ENCODE data around the gene CARD8. TPM values are rescaled to one million over a fixed set of nuclear protein-coding genes. Genes with fewer than 3 reads are reported as not detected.

Gene CARD8
- total and polyA plus RNA-seq, 10 of the 15 experiments (the other 5 are each of a cell fraction or from before 2014, with no cell fraction given) = 39.8 to 69.8 (median 46.1) TPM

DNA sequence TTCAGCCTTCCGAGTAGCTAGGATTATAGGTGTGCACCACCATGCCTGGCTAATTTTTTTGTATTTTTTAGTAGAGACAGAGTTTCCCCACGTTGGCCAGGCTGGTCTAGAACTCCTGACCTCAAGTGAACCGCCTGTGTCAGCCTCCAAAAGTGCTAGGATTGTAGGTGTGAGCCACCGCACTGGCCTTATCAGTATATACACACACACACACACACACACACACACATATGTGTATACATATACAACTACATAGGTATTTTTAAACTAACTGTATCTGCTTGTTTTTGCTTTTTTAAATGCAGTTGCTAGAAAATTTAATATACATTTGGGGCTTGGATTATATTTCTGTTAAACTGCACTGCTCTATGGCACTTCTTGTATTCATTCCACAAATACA is 3.1 kb downstream of the CARD8 start:
- no peak overlapping the region for H2AFZ ChIP-seq (ENCODE audit: control insufficient read depth, low read depth, low read length)
- H3K4me3 ChIP-seq = no peak overlapping the region
- no peak for FAIRE-seq
- CTCF ChIA-PET = interaction anchor here (1.5 kb wide), 1 partner anchor 49 kb away, joined by 3 read pairs; no protein-coding TSS in a partner anchor
- DNase-seq (ENCODE audit: low read depth, low spot score) = no peak
- in situ Hi-C loops (cut with MboI) = no loop called here
- peaks cover 39% of the 10 kb centered on the region for H3K79me2 ChIP-seq (ENCODE audit: control insufficient read depth, insufficient read depth, low read length)
- peaks cover 28% of the 10 kb centered on the region for H3K4me1 ChIP-seq (ENCODE audit: control insufficient read depth, insufficient read depth, low read length)
- intact Hi-C loops (cut with micrococcal nuclease; ENCODE audit: unreplicated experiment) = no loop called here
- H3K27me3 ChIP-seq (replicated peaks in 1 of 2; ENCODE audit: control insufficient read depth in 2 of 2, insufficient read depth in 2 of 2, low read length in 1 of 2) = no peaks in the 10 kb centered on the region
- H3K4me2 ChIP-seq (ENCODE audit: control insufficient read depth, insufficient read depth) = no peak overlapping the region
- no peak for TF ChIP-seq MLLT1 (IDR thresholded peaks at IDR 0.05)
- no peak for TF ChIP-seq IRF4 (IDR thresholded peaks at IDR 0.05; ENCODE audit: low read depth, low read length)
- TF ChIP-seq SMARCA5 (IDR thresholded peaks at IDR 0.05) = no peak
- no peak for TF ChIP-seq IRF3 (IDR thresholded peaks at IDR 0.05)
- no peak for TF ChIP-seq RB1 (IDR thresholded peaks at IDR 0.05; ENCODE audit: borderline replicate concordance)
- no peak for TF ChIP-seq CTCF (IDR thresholded peaks at IDR 0.05 in 2 of 3, conservative IDR thresholded peaks at IDR 0.05 in 1 of 3; ENCODE audit: control insufficient read depth in 2 of 3, extremely low read depth in 1 of 3, insufficient read depth in 1 of 3, low read depth in 3 of 3, low read length in 3 of 3)
- TF ChIP-seq WRNIP1 (IDR thresholded peaks at IDR 0.05; ENCODE audit: borderline replicate concordance, low read depth, low read length) = no peak
- no peak for TF ChIP-seq NR2C1 (IDR thresholded peaks at IDR 0.05)
- ATAC-seq = no peak
- no peaks in the 10 kb centered on the region for H4K20me1 ChIP-seq (ENCODE audit: control insufficient read depth, insufficient read depth)
- no TSS peak for BruUV-seq (replicated peaks)
- WGBS (ENCODE audit: insufficient coverage, insufficient replicate concordance, low lambda C conversion rate, missing lambda C conversion rate) = 79% methylated on average over 4 of the region's 4 CpGs
- POLR2A ChIA-PET = no interaction called here
- no peak overlapping the region for H3K9ac ChIP-seq (ENCODE audit: control insufficient read depth, insufficient read depth, low read length)
- no peaks in the 10 kb centered on the region for H3K9me3 ChIP-seq (replicated peaks; ENCODE audit: control insufficient read depth, insufficient read depth, low read length)
- no peak overlapping the region for H3K27ac ChIP-seq (ENCODE audit: control insufficient read depth, insufficient read depth)
- SMC1A ChIA-PET (ENCODE audit: uncharacterized antibody, unreplicated experiment) = no interaction called here
- RAD21 ChIA-PET (ENCODE audit: unreplicated experiment) = interaction anchor here (1.1 kb wide), 1 partner anchor 12 kb away, joined by 3 read pairs; no protein-coding TSS in a partner anchor
- 0 out of 4 replicates have a peak, but pooled peaks cover 0 to 3% of the 10 kb centered on the region in 2 experiments for H3K36me3 ChIP-seq (ENCODE audit: control insufficient read depth in 2 of 2, insufficient read depth in 2 of 2, low read length in 1 of 2)

Measured in GM12878 (cell line).